GM19438 (cell line): Measurements from ENCODE around the gene CDC27.
"Not testable (repeated sequence)": the region's sequence is repeated elsewhere in the genome, so short reads cannot be mapped to it uniquely, and the experiment has no call there.

Experiments
- ATAC-seq: cut with Tn5 transposase; IDR thresholded peaks from one replicate; pipeline ENCODE4 v1.9.1; 2021; ENCODE audit warnings: low read depth; ENCODE audit not compliant: unreplicated experiment

The CDC27 gene

DNA sequence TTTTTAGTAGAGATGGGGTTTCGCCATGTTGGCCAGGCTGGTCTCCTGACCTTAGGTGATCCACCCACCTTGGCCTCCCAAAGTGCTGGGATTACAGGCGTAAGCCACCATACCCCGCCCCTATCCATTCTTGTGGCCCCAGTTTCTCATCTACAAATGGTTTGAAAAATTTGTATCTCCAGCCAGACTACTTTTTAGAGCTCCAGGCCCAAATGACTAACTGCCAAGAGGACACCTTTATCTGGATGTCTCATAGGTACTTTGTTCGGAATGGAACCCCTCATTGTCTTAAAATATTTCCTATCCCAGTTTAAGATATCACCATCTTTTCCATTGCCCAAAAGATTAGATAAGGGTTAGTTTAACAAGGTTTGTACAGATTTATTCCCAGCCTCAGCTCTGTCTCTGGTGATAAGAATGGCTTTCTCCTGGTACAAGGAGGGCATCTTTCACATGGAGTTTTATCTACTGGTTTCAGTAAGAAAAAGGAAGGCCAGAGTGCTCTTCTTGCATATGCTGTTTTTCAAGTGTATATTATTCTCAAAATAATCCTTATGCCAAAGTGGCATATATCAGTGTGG lies 4.9 kb upstream of the CDC27 start:
- no peak for ATAC-seq

DNA sequence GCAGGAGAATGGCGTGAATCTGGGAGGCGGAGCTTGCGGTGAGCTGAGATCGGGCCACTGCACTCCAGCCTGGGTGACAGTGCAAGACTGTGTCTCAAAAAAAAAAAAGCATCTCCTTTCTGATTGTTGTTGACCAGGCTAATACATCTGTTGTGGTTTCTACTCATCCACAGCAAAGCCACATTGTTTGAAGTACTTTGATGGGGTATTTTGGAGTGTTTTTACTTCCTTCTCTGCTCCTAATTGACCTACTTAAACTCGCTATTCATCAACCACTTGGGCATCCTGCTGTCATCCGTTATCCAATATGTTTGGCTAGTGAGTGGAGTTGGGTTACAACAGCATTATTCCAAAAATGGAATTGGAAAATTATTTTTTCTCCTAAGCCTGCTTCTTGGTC lies 3.5 kb upstream of the CDC27 start:
- no peak for ATAC-seq

DNA sequence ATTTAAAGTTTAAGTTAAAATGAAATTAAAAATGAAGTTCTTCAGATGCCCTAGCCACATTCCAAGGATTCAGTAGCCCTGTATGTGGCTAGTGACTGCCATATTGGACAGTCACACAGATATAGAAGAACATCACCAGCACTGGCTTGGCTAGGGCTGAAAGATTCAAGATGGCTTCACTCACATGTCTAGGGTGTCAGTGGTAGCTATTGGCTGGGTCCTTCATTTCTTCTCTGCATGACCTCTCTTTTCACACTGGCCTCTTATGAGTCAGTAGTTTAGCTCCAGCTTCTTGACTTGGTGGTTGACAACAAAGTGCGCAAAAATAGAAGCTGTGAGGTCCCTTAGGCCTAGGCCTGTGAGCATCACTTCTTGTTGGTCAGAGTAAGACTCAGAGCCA lies 1.7 kb upstream of the CDC27 start:
- ATAC-seq: no peak

DNA sequence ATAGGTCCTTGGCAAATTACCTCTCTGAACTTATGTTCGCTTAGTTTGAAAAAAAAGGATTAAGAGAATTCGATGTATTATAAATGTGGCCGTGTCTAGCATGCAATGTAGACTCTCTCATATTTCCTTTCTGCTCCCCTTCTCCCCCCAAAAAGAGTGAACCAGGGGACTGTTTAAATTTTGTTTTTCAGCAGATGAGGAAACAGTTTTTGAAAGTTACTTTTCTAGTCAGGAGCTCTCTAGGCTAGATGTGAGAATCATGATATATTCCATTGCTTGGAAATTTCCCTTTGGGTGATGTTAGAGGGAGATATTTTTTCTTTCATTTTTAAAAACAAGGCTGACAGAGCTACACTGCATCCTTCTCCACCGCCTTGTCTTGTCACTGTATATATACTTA lies 1.1 kb upstream of the CDC27 start:
- no peak for ATAC-seq

DNA sequence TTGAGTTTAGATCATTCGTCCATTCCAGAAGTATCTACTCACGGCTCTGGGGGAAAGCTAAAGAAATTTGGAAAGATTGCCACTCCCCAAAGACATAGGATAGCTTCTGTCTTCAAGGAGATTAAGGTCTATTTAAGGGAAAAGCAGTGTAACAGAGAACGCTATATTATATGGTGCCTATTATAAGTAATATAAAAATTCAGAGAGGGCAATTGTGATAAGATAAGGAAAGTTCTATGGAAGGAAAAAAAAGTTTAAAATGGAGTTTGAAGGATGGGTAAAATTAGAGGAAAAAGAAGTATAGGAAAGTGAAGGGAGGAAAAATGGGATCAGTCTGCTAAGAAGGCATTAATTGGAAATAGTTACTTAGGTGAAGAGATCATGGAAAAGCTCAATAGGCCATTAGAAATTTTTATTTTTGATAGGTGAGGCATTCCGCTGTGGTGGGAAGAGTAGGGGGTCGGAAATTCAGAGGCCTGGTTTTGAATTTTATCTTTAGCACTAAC lies 690 bp upstream of the CDC27 start:
- no peak for ATAC-seq

DNA sequence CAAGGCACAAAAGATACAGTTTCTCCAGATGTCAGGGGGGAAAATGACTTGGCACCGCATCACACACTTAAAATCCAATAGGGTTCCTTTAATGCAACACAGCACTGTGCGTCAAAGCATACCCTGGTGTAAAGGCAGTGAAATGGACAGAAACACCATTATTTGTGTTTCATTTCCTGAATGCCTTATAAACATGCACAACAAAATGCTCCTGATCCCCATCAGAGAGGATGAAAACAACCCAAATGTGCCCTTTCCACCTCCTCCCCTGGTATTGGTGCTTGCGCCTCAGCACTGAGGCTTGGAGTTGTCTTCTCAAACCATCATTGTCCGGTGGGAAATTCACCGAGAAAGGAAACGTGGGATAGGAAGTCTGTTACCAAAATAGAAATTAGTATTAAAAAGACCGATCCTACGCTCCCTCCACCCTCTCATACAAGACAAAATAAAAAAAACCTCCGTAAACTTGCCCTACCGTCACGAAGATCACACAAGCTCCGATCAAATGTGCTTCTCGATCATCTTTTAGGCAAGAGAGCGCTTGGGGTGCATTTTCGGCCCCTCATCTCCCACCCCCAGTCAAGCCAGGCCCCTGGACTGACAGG lies 722 bp downstream of the CDC27 start:
- ATAC-seq: no peak

DNA sequence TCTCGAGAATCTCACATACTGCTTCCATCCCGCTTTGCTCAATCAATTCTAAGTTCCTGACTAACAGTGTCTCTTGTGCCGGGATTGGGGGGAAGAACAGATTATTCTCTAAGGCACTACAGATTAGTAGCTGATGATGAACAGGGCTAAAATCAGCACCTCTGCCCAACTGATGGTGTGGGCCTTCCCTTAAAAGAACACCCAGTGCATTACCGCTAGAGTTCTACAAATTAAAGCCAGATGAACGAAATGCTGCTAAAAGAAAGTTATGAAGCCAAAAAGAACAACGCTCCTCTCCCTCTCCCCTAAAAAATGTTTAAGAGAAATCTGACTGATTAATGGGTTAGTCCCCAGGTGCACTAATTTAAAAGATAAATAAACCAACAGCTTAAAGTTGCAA lies 4.4 kb downstream of the CDC27 start:
- no peak for ATAC-seq

DNA sequence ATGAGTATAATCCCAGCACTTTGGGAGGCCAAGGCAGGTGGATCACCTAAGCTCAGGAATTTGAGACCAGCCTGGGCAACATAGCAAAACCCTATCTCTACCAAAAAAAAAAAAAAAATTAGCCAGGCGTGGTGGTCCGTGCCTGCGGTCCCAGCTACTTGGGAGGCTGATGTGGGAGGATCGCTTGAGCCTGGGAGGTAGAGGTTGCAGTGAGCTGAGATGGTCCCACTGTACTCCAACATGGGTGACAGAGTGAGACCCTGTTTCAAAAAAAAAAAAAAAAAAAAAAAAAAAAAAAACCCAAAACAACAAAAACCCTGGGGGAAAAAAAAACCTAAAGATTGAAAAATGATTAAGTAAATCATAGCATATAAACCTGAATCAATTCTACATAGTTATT lies 8.1 kb downstream of the CDC27 start:
- ATAC-seq: not testable (repeated sequence)

DNA sequence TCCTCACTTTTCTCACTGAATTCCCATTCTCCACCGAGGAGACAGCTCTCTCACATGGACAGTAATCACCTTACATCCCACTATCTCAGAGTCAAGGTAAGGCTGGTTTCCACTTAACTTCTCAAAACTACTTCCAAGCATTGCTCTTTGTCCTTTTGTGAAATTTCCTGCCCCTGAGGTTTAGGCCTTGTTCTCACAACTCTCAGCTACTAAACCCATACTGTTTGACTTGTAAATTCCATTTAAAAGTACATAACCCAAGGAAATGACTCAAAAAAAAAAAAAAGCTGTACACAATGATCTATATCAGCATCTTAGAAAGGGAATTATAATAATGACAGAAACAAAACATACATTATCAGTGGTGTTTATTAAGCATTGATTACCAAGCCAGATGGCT lies 8.8 kb downstream of the CDC27 start:
- ATAC-seq: no peak

DNA sequence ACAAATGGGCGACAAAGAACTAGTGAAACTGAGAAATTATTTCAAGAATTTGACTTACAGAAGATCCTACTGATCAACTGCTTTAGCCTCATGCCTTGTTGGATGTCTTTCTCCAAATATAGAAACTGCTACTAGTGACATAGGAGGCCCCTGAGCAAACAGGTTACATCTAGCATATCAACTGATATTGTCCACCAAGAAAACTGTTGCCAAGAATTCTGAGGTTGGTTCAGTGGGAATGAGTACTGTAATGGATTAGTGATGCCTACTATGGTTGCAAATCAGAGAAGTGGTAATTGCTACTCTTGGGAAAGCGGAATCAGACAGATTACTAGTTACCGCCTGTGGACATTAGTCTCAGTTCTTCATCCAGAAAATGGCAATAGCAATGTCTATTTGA lies 10.0 kb downstream of the CDC27 start:
- ATAC-seq: no peak

DNA sequence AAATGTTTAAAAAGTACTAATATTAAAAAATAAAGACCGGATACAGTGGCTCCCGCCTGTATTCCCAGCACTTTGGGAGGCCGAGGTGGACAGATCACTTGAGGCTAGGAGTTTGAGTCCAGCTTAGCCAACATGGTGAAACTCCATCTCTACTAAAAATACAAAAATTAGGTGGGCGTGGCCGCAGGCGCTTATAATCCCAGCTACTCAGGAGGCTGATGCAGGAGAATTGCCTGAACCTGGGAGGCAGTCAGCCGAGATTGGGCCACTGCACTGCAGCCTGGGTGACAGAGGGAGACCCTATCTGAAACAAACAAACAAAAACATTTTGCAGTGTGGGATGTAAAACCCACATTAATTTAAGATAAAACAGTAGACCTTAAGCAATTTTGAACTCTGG lies 11.8 kb downstream of the CDC27 start:
- no peak for ATAC-seq

DNA sequence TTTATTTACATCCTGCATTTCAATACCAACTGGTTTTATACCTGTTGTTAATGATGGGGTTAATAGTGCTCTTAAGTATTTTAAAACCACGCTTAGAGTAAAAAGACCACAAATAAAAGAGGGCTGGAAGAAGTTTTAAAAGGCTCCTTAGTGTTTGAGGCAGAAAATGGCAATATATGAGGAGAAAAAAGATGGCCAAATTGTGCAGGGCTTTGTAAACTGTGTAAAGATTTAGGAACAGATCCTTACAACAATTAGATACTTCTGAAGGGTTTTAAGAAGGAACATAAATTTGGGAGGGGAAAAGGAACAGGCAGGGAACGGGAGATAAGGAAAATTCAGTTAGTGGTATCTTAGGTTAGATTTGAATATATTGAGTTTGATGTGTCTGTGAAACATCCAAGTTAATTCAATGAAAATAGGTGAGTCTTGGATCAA lies 12.7 kb downstream of the CDC27 start:
- ATAC-seq: no peak

DNA sequence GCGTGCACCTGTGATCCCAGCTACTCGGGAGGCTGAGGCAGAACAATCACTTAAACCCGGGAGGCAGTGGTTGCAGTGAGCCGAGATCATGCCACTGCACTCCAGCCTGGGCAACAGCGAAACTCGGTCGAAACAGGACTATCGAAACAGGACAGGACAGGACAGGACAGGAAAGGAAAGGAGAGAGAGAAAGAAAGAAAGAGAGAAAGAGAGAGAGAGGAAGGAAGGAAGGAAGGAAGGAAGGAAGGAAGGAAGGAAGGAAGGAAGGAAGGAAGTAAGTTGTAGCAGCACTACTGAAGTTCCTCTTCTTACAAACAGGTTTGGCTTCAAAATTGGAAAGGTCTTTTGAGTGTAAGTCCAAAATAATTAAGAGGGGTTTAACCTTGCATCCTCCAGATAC lies 14.3 kb downstream of the CDC27 start:
- ATAC-seq: not testable (repeated sequence)

DNA sequence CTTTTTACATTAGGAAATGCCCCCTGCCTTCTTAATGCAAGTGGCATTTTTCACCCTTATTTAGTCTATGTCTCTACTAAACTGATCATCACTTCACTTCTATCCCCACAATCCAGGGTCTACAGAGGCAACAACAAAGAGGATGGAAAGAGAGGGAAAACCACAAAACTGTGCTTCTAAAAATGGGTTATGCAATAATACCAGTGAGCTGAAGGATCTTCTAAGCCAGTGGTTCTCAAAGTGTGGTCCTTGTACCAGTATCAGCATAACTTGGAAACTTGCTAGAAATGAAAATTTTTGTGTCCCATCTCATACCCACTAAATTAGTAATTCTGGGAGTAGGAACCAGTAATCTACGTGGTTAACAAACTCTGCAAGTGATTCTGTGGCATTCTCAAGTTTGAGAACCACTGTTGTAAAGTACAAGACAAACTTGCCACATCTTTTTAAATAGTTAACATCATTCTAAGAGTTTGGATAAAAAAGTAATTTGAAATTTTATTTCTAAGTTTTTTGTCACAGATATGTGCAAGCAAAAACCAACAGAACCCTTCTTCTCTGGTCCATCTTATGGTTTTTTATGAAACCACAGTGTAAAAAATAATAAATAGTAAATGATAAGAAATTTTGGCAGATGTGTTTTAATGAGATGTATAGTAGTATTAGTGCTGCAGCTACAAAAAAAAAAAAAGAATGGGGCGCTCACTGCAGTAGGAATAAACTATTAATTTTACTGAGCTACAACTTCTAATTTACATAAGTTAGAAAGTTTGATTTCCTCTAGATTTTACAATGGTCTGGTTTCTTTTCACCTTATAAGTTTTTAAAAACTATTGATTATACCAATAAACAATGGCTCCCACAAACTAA lies 16.2 kb downstream of the CDC27 start:
- no peak for ATAC-seq

DNA sequence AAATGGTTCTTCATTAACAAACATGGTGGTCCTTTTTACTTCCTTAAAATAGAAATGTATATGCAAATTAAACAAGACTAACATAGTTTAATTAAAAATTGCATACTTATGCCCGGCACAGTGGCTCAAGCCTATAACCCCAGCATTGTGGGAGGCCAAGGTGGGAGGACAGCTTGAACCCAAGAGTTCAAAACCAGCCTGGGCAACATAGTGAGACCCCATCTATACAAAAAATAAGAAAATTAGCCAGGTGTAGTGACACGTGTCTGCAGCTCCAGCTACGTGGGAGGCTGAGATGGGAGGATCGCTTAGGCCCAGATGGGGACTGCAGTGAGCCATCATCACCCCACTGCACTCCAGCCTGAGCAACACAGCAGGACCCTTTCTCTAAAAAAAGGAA lies 18.4 kb downstream of the CDC27 start:
- no peak for ATAC-seq

DNA sequence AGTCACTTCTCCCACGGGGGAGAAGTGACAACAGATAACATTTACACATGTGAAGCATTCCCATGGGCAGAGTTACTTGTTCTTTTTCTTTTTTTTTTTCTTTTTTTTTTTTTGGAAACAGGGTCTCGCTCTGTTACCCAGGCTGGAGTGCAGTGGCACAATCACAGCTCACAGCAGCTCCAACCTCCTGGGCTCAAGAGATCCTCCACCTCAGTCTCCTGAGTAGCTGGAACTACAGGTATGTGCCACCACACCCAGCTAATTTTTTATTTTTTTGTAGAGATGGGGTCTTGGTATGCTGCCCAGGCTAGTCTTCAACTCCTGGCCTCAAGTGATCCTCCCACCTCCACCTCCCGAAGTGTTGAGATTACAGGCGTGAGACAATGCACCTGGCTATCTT lies 20.2 kb downstream of the CDC27 start:
- not testable (repeated sequence) for ATAC-seq

DNA sequence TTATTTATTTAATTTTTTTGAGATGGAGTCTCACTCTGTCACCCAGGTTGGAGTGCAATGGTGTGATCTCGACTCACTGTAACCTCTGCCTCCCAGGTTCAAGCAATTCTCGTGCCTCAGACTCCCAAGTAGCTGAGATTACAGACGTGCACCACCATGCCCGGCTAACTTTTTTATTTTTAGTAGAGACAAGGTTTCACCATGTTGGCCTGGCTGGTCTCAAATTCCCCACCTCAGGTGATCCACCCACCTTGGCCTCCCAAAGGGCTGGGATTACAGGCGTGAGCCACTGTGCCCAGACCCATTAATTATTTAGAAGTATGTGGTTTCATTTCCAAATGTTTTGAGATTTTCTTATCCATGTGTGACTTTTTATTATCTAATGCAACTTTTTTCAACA lies 22.2 kb downstream of the CDC27 start:
- ATAC-seq: not testable (repeated sequence)

DNA sequence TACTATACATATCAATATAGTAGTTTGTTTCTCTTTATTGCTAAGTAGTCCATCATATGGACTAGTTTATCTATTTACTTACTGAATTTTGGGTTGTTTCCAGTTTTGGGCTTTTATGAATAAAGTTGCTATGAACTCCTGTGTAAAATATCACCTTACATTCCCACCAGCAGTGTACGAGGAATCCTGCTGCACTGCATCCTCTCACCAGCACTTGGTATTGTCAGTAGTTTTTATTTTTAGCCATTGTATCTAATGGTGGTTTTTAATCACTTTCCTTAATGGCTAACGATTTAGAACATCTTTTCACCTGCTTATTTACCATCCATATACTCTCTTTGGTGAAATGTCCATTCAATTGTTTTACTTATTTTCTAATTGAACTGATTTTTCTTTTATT lies 24.0 kb downstream of the CDC27 start:
- ATAC-seq: no peak

DNA sequence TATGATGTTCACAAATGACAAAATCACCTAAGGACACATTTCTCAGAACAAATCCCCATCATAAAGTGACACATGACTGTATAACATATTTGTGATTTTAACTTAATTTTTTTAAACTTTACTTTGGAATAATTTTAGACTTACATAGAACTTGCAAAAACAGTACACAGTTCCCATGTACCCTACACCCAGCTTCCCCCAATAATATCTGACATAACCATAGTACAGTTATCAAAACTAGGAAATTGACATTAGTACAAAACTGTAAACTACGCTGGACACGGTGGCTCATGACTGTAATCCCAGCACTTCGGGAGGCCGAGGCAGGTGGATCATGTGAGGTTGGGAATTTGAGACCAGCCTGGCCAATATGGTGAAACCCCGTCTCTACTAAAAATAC lies 24.8 kb downstream of the CDC27 start:
- no peak for ATAC-seq

DNA sequence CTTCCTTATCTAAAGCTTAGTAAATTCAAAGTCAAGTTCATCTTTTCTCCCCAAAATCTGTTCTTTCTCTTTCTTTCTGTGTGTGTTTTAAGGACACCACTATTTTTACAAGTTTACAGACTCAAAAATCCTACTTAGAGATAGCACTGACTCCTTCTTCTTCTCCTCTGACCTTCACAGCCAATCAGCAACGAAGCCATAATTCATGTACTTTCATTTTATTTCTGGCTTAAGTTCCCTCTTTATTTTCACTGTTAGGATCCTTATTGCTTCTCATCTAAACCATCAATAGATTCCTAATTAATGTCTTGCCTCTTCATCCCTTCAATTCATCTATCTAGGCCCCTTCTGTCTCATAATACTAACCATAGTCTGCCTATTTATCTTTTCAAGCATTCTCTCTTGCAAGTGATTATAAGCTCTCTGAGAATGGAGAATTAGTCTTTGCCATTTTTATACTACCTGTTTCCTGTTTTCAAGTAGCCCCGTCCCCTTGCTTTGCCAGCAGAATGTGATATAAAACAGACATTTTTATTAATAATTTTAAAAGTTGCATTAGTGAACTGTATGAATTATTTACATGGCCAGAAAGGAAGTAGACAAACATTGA lies 27.0 kb downstream of the CDC27 start:
- ATAC-seq: no peak

DNA sequence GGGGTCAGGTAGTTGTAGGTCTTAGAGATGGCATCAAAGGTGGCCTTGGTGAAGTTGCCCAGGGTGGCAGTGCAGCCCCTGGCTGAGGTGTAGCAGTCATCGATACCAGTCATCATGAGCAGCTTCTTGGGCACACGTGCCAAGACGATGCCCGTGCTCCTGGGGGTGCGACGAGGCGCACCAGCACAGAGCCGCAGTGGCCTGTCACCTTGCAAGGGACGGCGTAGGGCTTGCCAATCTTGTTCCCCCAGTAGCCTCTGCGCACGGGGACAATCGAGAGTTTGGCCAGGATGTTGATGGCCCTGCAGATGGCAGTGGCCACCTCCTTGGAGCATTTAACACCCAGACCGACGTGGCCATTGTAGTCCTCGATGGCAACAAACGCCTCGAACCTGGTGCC lies 29.8 kb downstream of the CDC27 start:
- ATAC-seq: no peak
